ENCODE measurements around the gene BARHL1.

BARHL1 gene

GRCh38 chr9:132594412-132594811, 12.0 kb downstream of the BARHL1 start:
- Histone ChIP-seq H3K9me3 (ENCODE audit: control insufficient read depth, insufficient read depth, low read length) (no peaks in the 10 kb centered on the region), H3K9me2 (replicated peaks; ENCODE audit: control insufficient read depth, low read length) (no peaks in the 10 kb centered on the region), H3F3A (ENCODE audit: control insufficient read depth, insufficient read depth) (no peaks in the 10 kb centered on the region), H3K27me3 (ENCODE audit: control insufficient read depth, low read length) (no peaks in the 10 kb centered on the region), H3K27ac (ENCODE audit: low read depth, low read length) (no peak overlapping the region), H4K20me1 (ENCODE audit: control insufficient read depth, insufficient read depth, low read depth, low read length) (0 out of 2 replicates have a peak, but pooled peaks cover 6% of the 10 kb centered on the region), H3K79me2 (ENCODE audit: control insufficient read depth, low read length) (no peaks in the 10 kb centered on the region), H3K36me3 (ENCODE audit: control insufficient read depth, low read length) (peaks cover 27% of the 10 kb centered on the region), H3K4me2 (ENCODE audit: low read length) (no peak overlapping the region), H3K4me3 (ENCODE audit: low read length) (no peak overlapping the region), H3K4me1 (ENCODE audit: control insufficient read depth, low read length) (no peaks in the 10 kb centered on the region)
- TF ChIP-seq, protein P1, sequence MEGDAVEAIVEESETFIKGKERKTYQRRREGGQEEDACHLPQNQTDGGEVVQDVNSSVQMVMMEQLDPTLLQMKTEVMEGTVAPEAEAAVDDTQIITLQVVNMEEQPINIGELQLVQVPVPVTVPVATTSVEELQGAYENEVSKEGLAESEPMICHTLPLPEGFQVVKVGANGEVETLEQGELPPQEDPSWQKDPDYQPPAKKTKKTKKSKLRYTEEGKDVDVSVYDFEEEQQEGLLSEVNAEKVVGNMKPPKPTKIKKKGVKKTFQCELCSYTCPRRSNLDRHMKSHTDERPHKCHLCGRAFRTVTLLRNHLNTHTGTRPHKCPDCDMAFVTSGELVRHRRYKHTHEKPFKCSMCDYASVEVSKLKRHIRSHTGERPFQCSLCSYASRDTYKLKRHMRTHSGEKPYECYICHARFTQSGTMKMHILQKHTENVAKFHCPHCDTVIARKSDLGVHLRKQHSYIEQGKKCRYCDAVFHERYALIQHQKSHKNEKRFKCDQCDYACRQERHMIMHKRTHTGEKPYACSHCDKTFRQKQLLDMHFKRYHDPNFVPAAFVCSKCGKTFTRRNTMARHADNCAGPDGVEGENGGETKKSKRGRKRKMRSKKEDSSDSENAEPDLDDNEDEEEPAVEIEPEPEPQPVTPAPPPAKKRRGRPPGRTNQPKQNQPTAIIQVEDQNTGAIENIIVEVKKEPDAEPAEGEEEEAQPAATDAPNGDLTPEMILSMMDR (IDR thresholded peaks at IDR 0.05; ENCODE audit: low read depth, low read length, poor library complexity, severe bottlenecking): no peak
- no peak for TF ChIP-seq EZH2phosphoT487 (IDR thresholded peaks at IDR 0.05; ENCODE audit: borderline replicate concordance, low read length)

- Histone ChIP-seq H3K27me3 (ENCODE audit: control insufficient read depth, low read length) (no peaks in the 10 kb centered on the region), H3K4me2 (ENCODE audit: low read length) (no peak overlapping the region), H3K4me1 (ENCODE audit: control insufficient read depth, low read length) (no peaks in the 10 kb centered on the region), H4K20me1 (ENCODE audit: control insufficient read depth, insufficient read depth, low read depth, low read length) (0 out of 2 replicates have a peak, but pooled peaks cover 6% of the 10 kb centered on the region), H3K27ac (ENCODE audit: low read depth, low read length) (no peak overlapping the region), H3K9me2 (replicated peaks; ENCODE audit: control insufficient read depth, low read length) (no peaks in the 10 kb centered on the region), H3K36me3 (ENCODE audit: control insufficient read depth, low read length) (peaks cover 33% of the 10 kb centered on the region), H3K79me2 (ENCODE audit: control insufficient read depth, low read length) (no peaks in the 10 kb centered on the region), H3F3A (ENCODE audit: control insufficient read depth, insufficient read depth) (no peaks in the 10 kb centered on the region), H3K9me3 (ENCODE audit: control insufficient read depth, insufficient read depth, low read length) (no peaks in the 10 kb centered on the region), H3K4me3 (ENCODE audit: low read length) (no peak overlapping the region)
- no peak for TF ChIP-seq EZH2phosphoT487 (IDR thresholded peaks at IDR 0.05; ENCODE audit: borderline replicate concordance, low read length)
- TF ChIP-seq, protein P1 (IDR thresholded peaks at IDR 0.05; ENCODE audit: low read depth, low read length, poor library complexity, severe bottlenecking): no peak
Observed at GRCh38 chr9:132595319-132595718, 12.9 kb downstream of the BARHL1 start.

DNA sequence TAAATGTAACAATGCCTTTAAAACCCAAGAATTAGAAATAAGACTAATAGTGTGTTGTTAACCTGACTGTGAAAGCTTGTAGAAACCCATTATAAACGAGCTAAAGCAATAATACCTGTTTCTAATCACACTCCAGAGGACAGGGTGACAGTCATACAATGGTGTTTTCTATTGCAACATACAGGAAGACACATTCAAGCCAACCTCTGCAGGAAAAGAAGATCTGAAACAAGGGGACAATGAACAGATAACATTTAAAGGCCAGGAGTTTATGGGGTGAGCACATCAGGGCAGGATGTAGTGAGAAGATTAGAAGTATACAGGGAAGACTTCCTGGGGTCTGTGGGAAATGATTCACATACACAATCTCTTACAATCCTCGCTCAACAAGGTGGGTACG, 13.8 kb downstream of the BARHL1 start:
- H3K4me3 ChIP-seq (ENCODE audit: low read length): no peak overlapping the region
- no peaks in the 10 kb centered on the region for H3K79me2 ChIP-seq (ENCODE audit: control insufficient read depth, low read length)
- TF ChIP-seq EZH2phosphoT487 (IDR thresholded peaks at IDR 0.05; ENCODE audit: borderline replicate concordance, low read length): no peak
- TF ChIP-seq, protein P1 (IDR thresholded peaks at IDR 0.05; ENCODE audit: low read depth, low read length, poor library complexity, severe bottlenecking): no peak
- H3K27me3 ChIP-seq (ENCODE audit: control insufficient read depth, low read length): no peaks in the 10 kb centered on the region
- no peaks in the 10 kb centered on the region for H3K9me3 ChIP-seq (ENCODE audit: control insufficient read depth, insufficient read depth, low read length)
- no peaks in the 10 kb centered on the region for H3K4me1 ChIP-seq (ENCODE audit: control insufficient read depth, low read length)
- H3K4me2 ChIP-seq (ENCODE audit: low read length): no peak overlapping the region
- H3K27ac ChIP-seq (ENCODE audit: low read depth, low read length): no peak overlapping the region
- H3K9me2 ChIP-seq (replicated peaks; ENCODE audit: control insufficient read depth, low read length): no peaks in the 10 kb centered on the region
- H4K20me1 ChIP-seq (ENCODE audit: control insufficient read depth, insufficient read depth, low read depth, low read length): 0 out of 2 replicates have a peak, but pooled peaks cover 6% of the 10 kb centered on the region
- H3F3A ChIP-seq (ENCODE audit: control insufficient read depth, insufficient read depth): no peaks in the 10 kb centered on the region
- H3K36me3 ChIP-seq (ENCODE audit: control insufficient read depth, low read length): peaks cover 41% of the 10 kb centered on the region

Measured in DOHH2 (cell line).